Activated naive CD4-positive, alpha-beta T cell treated with anti-CD3 and anti-CD28 coated beads, Interleukin-2, amount 50 U/mL, for 24 hours (primary cell): ENCODE results near the gene TAF4B.

ENCODE experiments used
- H3K27ac Mint-ChIP-seq: one replicate; pipeline ENCODE4 v1.8.0; 2021; ENCODE audit warnings: mild to moderate bottlenecking, mixed read lengths
- H3K27me3 Mint-ChIP-seq: one replicate; pipeline ENCODE4 v1.8.0; 2021; ENCODE audit warnings: mixed read lengths
- H3K36me3 Mint-ChIP-seq: one replicate; pipeline ENCODE4 v1.8.0; 2021; ENCODE audit warnings: mixed read lengths
- H3K4me1 Mint-ChIP-seq: one replicate; pipeline ENCODE4 v1.8.0; 2021; ENCODE audit warnings: mixed read lengths
- H3K4me3 Mint-ChIP-seq: one replicate; pipeline ENCODE4 v1.8.0; 2021; ENCODE audit warnings: mild to moderate bottlenecking, mixed read lengths
- H3K9me3 Mint-ChIP-seq: one replicate; pipeline ENCODE4 v1.8.0; 2021; ENCODE audit warnings: mixed read lengths

Gene TAF4B

DNA sequence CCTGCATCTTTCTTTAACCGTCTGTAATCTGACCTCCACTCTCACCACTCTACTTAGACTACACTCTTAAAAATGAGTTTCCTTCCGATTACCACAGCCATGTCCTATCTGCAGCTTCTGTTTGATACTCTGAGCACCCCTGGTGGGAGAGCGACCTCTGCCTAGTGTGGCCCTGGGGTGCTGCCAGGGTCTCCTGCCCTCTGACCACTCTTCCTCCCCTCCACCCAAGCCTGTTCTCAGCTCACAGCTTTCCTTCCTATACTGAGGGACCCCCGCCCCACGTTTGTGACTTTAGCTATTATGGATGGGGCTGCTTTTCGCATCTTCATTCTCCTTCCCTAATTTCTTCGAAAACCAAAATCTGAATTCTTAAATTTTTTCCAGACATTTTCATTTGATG, 189.4 kb downstream of the TAF4B start:
- no peaks in the 10 kb centered on the region for H3K9me3 Mint-ChIP-seq

DNA sequence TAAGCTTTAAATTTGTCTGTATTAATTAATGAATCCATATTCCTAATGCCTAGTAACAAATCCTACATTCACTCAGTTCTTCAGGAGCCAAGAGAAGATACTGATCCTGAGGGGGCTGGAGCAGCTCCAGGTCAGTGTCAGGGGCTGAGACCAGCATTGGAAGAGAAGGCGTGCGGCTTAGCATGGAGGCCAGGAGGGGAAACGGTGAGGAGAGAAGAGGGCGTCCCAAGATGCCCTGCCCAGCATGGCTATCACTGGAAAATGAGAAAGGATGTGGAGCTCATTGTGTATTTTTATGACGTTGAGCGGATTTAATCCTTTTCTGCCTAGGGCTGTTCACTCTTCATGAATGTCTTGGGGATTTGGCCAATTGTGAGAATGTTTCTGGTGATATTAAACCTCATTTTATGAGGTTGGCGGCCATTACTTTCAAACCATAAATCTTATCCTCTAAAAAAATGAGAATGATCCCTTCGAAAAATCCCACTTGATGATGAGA, 190.5 kb downstream of the TAF4B start:
- no peak overlapping the region for H3K4me3 Mint-ChIP-seq
- H3K9me3 Mint-ChIP-seq, result no peaks in the 10 kb centered on the region
- H3K36me3 Mint-ChIP-seq, result no peaks in the 10 kb centered on the region
- no peak overlapping the region for H3K27ac Mint-ChIP-seq
- no peaks in the 10 kb centered on the region for H3K27me3 Mint-ChIP-seq
- no peaks in the 10 kb centered on the region for H3K4me1 Mint-ChIP-seq

More for the DNA sequence above, 189.4 kb downstream of the TAF4B start:
- Mint-ChIP-seq H3K27me3 (no peaks in the 10 kb centered on the region), H3K4me1 (no peaks in the 10 kb centered on the region), H3K4me3 (no peak overlapping the region), H3K27ac (no peak overlapping the region), H3K36me3 (no peaks in the 10 kb centered on the region)

DNA sequence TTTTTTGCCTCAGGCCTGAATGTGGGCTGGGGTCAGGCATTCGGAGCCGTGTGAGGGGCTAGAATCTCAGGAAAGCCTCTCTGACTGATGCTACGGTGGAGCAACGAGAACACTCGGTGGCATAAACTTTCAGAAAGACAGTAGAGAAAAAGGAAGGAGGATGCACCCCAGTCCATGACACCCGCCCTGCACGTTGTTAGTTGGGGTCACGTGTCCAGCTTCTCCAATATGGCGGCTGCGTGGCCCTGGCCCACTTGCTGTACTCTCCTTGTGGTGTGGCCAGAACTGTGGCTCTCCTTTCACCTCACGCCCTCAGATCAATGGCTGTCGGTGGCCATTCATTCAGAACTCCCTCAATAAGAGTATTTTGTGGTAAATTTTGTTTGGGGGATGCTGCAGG, 190.9 kb downstream of the TAF4B start:
- H3K4me1 Mint-ChIP-seq, result no peaks in the 10 kb centered on the region
- no peaks in the 10 kb centered on the region for H3K36me3 Mint-ChIP-seq
- H3K27me3 Mint-ChIP-seq, result no peaks in the 10 kb centered on the region
- H3K27ac Mint-ChIP-seq, result no peak overlapping the region
- H3K4me3 Mint-ChIP-seq, result no peak overlapping the region
- H3K9me3 Mint-ChIP-seq, result no peaks in the 10 kb centered on the region

DNA sequence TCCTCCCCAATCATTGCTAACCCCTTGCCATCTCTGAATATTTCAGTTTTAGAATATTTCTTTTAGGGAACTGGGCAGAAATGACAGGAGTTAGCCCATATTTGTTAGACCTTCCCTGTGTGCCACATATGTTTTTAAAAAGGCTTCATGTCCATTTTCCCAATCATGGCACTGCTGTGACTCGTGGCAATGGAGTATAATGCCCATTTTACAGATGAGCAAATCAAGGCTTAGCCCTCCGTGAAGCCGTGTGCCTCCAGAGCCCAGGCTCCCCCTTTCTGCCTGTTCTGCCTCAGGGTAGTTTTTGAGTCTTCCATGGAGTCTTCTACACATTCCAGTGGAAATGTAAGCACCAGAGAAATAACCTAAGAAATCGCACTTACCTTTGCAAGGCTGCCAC, 192.0 kb downstream of the TAF4B start:
- H3K4me1 Mint-ChIP-seq, result no peaks in the 10 kb centered on the region
- H3K27ac Mint-ChIP-seq, result no peak overlapping the region
- H3K36me3 Mint-ChIP-seq, result no peaks in the 10 kb centered on the region
- no peaks in the 10 kb centered on the region for H3K27me3 Mint-ChIP-seq
- no peak overlapping the region for H3K4me3 Mint-ChIP-seq
- no peaks in the 10 kb centered on the region for H3K9me3 Mint-ChIP-seq

GRCh38 chr18:26419746-26420145, 193.5 kb downstream of the TAF4B start:
- Mint-ChIP-seq H3K9me3 (no peaks in the 10 kb centered on the region), H3K4me1 (no peaks in the 10 kb centered on the region), H3K4me3 (no peak overlapping the region), H3K36me3 (no peaks in the 10 kb centered on the region), H3K27me3 (no peaks in the 10 kb centered on the region), H3K27ac (no peak overlapping the region)

- no peaks in the 10 kb centered on the region for H3K36me3 Mint-ChIP-seq
- H3K4me3 Mint-ChIP-seq, result no peak overlapping the region
- no peaks in the 10 kb centered on the region for H3K4me1 Mint-ChIP-seq
- H3K9me3 Mint-ChIP-seq, result no peaks in the 10 kb centered on the region
- no peaks in the 10 kb centered on the region for H3K27me3 Mint-ChIP-seq
- no peak overlapping the region for H3K27ac Mint-ChIP-seq
These were observed 195.3 kb downstream of the TAF4B start for GRCh38 chr18:26421503-26421902.

GRCh38 chr18:26421931-26422330, 195.7 kb downstream of the TAF4B start:
- H3K4me1 Mint-ChIP-seq, result no peaks in the 10 kb centered on the region
- H3K36me3 Mint-ChIP-seq, result no peaks in the 10 kb centered on the region
- H3K27me3 Mint-ChIP-seq, result no peaks in the 10 kb centered on the region
- H3K27ac Mint-ChIP-seq, result no peak overlapping the region
- H3K4me3 Mint-ChIP-seq, result no peak overlapping the region
- H3K9me3 Mint-ChIP-seq, result no peaks in the 10 kb centered on the region

DNA sequence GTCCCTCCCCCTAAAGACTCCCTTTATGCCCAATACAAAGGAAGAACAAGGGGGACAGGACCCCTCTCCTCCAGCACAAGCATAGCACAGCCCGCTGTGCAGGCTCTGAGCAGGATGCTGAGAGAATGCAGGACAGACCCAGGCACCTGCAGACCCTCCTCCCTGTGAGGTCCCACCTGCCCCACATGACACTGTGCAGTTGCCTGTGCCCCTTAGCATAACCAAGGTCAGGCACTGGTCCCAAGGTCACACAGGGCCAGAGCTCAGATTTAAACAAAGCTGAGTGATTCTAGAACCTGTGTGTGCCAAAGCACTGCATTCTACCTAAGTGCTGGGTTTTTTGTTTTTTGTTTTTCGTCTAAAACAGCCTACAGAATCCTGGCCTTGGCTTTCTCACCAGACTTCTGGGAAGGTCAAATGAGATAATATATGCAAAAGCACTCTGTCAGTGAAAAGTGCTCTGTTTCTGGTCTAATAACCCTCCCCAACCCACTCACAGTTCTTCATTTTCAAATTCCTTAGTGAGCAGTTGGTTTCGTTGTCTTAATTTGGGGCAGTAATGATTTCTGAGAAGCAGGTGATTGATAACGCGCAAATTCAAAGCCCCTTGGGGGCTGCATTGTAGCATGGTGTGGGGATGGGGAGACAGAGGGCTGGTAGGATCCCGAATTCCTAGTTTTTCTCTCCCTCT, 196.4 kb downstream of the TAF4B start:
- H3K27me3 Mint-ChIP-seq, result no peaks in the 10 kb centered on the region
- no peak overlapping the region for H3K27ac Mint-ChIP-seq
- H3K4me3 Mint-ChIP-seq, result no peak overlapping the region
- H3K4me1 Mint-ChIP-seq, result no peaks in the 10 kb centered on the region
- no peaks in the 10 kb centered on the region for H3K36me3 Mint-ChIP-seq
- no peaks in the 10 kb centered on the region for H3K9me3 Mint-ChIP-seq

DNA sequence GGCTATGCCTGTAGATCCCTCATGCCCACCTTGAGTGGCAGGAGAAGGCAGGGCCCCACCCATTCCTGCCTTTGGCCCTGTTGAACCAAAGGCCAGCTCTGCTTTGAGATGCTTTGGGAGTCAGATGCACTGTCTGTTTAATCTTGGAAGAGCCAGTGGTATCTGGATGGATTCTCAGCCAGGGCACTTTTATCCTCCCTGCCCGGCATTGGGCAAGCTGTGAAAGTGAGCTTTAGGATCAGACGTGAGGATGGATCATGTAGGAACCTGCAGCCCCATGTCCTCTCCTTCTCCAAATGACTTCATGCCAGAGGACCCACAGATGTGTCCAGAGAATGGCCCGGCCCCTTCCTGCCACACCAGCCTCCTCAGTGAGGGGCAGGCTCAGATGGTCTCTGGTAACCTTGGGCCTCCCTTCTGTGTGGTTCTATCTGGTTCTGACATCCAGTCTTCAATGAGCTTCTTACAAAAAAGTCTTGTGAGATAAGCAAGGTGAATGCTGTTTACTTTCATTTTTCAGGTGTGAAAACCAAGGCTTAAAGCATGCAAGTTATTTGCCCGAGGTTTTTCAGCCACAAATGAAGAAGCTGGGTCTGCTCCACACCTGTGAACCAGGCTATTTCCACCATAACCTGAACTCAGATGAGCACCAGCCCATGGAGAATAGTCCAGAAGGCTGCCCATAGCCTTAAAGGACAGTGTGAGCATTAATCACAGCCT, 198.3 kb downstream of the TAF4B start:
- no peaks in the 10 kb centered on the region for H3K9me3 Mint-ChIP-seq
- no peaks in the 10 kb centered on the region for H3K36me3 Mint-ChIP-seq
- no peak overlapping the region for H3K4me3 Mint-ChIP-seq
- H3K27ac Mint-ChIP-seq, result no peak overlapping the region
- H3K4me1 Mint-ChIP-seq, result no peaks in the 10 kb centered on the region
- H3K27me3 Mint-ChIP-seq, result no peaks in the 10 kb centered on the region

DNA sequence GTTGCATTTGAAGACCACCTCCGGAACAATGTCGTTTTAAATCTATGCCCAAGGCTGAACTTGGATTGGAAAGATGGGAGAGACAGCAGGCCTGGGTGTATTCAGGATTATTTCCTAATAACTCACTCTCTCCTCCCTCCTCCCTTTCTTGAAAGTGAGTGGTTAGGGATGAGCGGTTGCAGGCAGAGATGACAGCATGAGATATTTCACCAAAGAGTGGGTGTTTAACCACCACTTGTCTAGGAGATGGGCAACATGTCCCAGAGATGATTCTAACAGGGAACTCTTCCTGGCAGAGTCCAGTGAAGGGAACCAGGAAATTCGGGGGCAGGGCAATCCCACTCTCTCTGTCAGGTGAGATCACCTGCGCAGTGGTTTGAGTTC, 198.9 kb downstream of the TAF4B start:
- no peaks in the 10 kb centered on the region for H3K9me3 Mint-ChIP-seq
- no peaks in the 10 kb centered on the region for H3K27me3 Mint-ChIP-seq
- no peaks in the 10 kb centered on the region for H3K36me3 Mint-ChIP-seq
- H3K4me3 Mint-ChIP-seq, result no peak overlapping the region
- H3K27ac Mint-ChIP-seq, result no peak overlapping the region
- H3K4me1 Mint-ChIP-seq, result no peaks in the 10 kb centered on the region

GRCh38 chr18:26429535-26430226, 203.4 kb downstream of the TAF4B start:
- Mint-ChIP-seq H3K27ac (no peak overlapping the region), H3K4me1 (no peaks in the 10 kb centered on the region), H3K9me3 (no peaks in the 10 kb centered on the region), H3K36me3 (no peaks in the 10 kb centered on the region), H3K4me3 (no peak overlapping the region), H3K27me3 (no peaks in the 10 kb centered on the region)

- Mint-ChIP-seq H3K36me3 (no peaks in the 10 kb centered on the region), H3K27ac (no peak overlapping the region)
These were observed 206.6 kb downstream of the TAF4B start for GRCh38 chr18:26432651-26433424.

GRCh38 chr18:26434887-26435286, 208.6 kb downstream of the TAF4B start:
- no peaks in the 10 kb centered on the region for H3K36me3 Mint-ChIP-seq
- no peaks in the 10 kb centered on the region for H3K4me1 Mint-ChIP-seq
- no peak overlapping the region for H3K27ac Mint-ChIP-seq
- H3K4me3 Mint-ChIP-seq, result no peak overlapping the region
- no peaks in the 10 kb centered on the region for H3K27me3 Mint-ChIP-seq
- no peaks in the 10 kb centered on the region for H3K9me3 Mint-ChIP-seq

More at GRCh38 chr18:26432651-26433424, 206.6 kb downstream of the TAF4B start:
- Mint-ChIP-seq H3K4me3 (no peak overlapping the region), H3K9me3 (no peaks in the 10 kb centered on the region), H3K4me1 (no peaks in the 10 kb centered on the region), H3K27me3 (no peaks in the 10 kb centered on the region)

- Mint-ChIP-seq H3K36me3 (no peaks in the 10 kb centered on the region), H3K4me1 (no peaks in the 10 kb centered on the region), H3K4me3 (no peak overlapping the region), H3K27me3 (no peaks in the 10 kb centered on the region), H3K27ac (no peak overlapping the region), H3K9me3 (no peaks in the 10 kb centered on the region)
These were observed 209.3 kb downstream of the TAF4B start for GRCh38 chr18:26435415-26436095.
